CD4-positive, alpha-beta T cell treated with Interferon gamma for 1 hour (primary cell): Measurements from ENCODE around the gene STX16.
A peak's percentile ranks its signal among the peaks of the same experiment; 100 is the strongest.

Experiments used
- DNase-seq: peaks from one replicate; pipeline ENCODE4 v3.0.0-alpha.2; 2020

Gene STX16

GRCh38 chr20:58619077-58619863, 31.8 kb upstream of the STX16 start:
- no peak for DNase-seq

GRCh38 chr20:58619864-58620431, 31.1 kb upstream of the STX16 start:
- no peak for DNase-seq

- no peak for DNase-seq
Observed at GRCh38 chr20:58621906-58622548, 29.1 kb upstream of the STX16 start.

- DNase-seq, result no peak
Observed at GRCh38 chr20:58622671-58623578, 28.2 kb upstream of the STX16 start.

- no peak for DNase-seq
Observed at GRCh38 chr20:58623579-58624473, 27.3 kb upstream of the STX16 start.

GRCh38 chr20:58624687-58625086, 26.4 kb upstream of the STX16 start:
- DNase-seq, result no peak

- DNase-seq, result no peak
Observed at GRCh38 chr20:58625585-58625984, 25.5 kb upstream of the STX16 start.

GRCh38 chr20:58626051-58626450, 25.0 kb upstream of the STX16 start:
- no peak for DNase-seq

- DNase-seq, result peak; percentile 53
Observed at GRCh38 chr20:58627212-58628072, 23.6 kb upstream of the STX16 start.

- no peak for DNase-seq
Observed at GRCh38 chr20:58628491-58629214, 22.4 kb upstream of the STX16 start.

GRCh38 chr20:58629215-58629580, 21.9 kb upstream of the STX16 start:
- DNase-seq, result no peak

- no peak for DNase-seq
Observed at GRCh38 chr20:58630063-58630462, 21.0 kb upstream of the STX16 start.

GRCh38 chr20:58633161-58634053, 17.7 kb upstream of the STX16 start:
- no peak for DNase-seq

- DNase-seq, result no peak
Observed at GRCh38 chr20:58634059-58634458, 17.0 kb upstream of the STX16 start.

GRCh38 chr20:58634521-58635278, 16.4 kb upstream of the STX16 start:
- peak; percentile 15 for DNase-seq

- DNase-seq, result no peak
Observed at GRCh38 chr20:58635279-58635665, 15.8 kb upstream of the STX16 start.

GRCh38 chr20:58636396-58636982, 14.6 kb upstream of the STX16 start:
- DNase-seq, result no peak

- no peak for DNase-seq
Observed at GRCh38 chr20:58636983-58637421, 14.1 kb upstream of the STX16 start.
